Measurements from ENCODE around the gene BCAP29. TPM values are rescaled to one million over a fixed set of nuclear protein-coding genes. Genes with fewer than 3 reads are reported as not detected.

The BCAP29 gene
- total RNA-seq, 1 experiment from 2014 or later = 43.2 TPM

DNA sequence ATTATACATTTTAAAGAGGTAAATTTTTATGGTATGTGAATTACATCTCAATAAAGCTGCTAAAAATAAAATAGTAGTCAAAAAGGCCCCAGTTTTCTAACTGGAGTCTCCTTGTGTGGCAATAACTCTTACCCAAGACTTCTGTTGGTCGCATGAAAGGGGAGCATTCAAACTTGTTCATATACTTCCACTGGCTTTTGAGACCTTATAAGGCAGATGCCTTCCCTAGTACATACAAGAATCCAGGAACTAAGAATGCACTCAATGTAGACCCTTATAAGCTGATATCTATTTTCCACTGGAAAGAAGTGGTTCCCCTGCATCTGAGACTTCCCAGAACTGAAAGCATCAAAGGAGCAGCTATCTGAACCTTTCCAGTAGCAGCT lies 13.0 kb downstream of the BCAP29 start:
- H3K9me3 ChIP-seq (ENCODE audit: control insufficient read depth in 1 of 2, insufficient read depth in 1 of 2, low read depth in 1 of 2, low read length in 2 of 2) = no peaks in the 10 kb centered on the region
- no peak for TF ChIP-seq ZNF274 (IDR thresholded peaks at IDR 0.05; ENCODE audit: low read depth, low read length)
- no peak for TF ChIP-seq POLR2A (IDR thresholded peaks at IDR 0.05; ENCODE audit: borderline replicate concordance, extremely low read depth, insufficient read depth, insufficient read length)
- no peak for TF ChIP-seq ELF1 (IDR thresholded peaks at IDR 0.05; ENCODE audit: borderline replicate concordance, low read depth)
- no peak for TF ChIP-seq JUND (IDR thresholded peaks at IDR 0.05)
- TF ChIP-seq SRF (IDR thresholded peaks at IDR 0.05; ENCODE audit: low read depth) = no peak
- TF ChIP-seq YY1 (IDR thresholded peaks at IDR 0.05; ENCODE audit: extremely low read depth, insufficient replicate concordance, low read depth, low read length) = no peak
- no peak for TF ChIP-seq FOSL1 (IDR thresholded peaks at IDR 0.05; ENCODE audit: low read depth)
- TF ChIP-seq, protein P1, sequence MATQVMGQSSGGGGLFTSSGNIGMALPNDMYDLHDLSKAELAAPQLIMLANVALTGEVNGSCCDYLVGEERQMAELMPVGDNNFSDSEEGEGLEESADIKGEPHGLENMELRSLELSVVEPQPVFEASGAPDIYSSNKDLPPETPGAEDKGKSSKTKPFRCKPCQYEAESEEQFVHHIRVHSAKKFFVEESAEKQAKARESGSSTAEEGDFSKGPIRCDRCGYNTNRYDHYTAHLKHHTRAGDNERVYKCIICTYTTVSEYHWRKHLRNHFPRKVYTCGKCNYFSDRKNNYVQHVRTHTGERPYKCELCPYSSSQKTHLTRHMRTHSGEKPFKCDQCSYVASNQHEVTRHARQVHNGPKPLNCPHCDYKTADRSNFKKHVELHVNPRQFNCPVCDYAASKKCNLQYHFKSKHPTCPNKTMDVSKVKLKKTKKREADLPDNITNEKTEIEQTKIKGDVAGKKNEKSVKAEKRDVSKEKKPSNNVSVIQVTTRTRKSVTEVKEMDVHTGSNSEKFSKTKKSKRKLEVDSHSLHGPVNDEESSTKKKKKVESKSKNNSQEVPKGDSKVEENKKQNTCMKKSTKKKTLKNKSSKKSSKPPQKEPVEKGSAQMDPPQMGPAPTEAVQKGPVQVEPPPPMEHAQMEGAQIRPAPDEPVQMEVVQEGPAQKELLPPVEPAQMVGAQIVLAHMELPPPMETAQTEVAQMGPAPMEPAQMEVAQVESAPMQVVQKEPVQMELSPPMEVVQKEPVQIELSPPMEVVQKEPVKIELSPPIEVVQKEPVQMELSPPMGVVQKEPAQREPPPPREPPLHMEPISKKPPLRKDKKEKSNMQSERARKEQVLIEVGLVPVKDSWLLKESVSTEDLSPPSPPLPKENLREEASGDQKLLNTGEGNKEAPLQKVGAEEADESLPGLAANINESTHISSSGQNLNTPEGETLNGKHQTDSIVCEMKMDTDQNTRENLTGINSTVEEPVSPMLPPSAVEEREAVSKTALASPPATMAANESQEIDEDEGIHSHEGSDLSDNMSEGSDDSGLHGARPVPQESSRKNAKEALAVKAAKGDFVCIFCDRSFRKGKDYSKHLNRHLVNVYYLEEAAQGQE (IDR thresholded peaks at IDR 0.05; ENCODE audit: low read depth) = no peak
- no peak for TF ChIP-seq SP1 (IDR thresholded peaks at IDR 0.05; ENCODE audit: low read depth)
- TF ChIP-seq, protein P2, sequence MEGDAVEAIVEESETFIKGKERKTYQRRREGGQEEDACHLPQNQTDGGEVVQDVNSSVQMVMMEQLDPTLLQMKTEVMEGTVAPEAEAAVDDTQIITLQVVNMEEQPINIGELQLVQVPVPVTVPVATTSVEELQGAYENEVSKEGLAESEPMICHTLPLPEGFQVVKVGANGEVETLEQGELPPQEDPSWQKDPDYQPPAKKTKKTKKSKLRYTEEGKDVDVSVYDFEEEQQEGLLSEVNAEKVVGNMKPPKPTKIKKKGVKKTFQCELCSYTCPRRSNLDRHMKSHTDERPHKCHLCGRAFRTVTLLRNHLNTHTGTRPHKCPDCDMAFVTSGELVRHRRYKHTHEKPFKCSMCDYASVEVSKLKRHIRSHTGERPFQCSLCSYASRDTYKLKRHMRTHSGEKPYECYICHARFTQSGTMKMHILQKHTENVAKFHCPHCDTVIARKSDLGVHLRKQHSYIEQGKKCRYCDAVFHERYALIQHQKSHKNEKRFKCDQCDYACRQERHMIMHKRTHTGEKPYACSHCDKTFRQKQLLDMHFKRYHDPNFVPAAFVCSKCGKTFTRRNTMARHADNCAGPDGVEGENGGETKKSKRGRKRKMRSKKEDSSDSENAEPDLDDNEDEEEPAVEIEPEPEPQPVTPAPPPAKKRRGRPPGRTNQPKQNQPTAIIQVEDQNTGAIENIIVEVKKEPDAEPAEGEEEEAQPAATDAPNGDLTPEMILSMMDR (IDR thresholded peaks at IDR 0.05 in 2 of 3, conservative IDR thresholded peaks at IDR 0.05 in 1 of 3; ENCODE audit: borderline replicate concordance in 1 of 3, insufficient read depth in 1 of 3, low read depth in 2 of 3, low read length in 2 of 3) = no peak
- TF ChIP-seq EZH2 (IDR thresholded peaks at IDR 0.05) = no peak
- TF ChIP-seq CBX3 (IDR thresholded peaks at IDR 0.05; ENCODE audit: low read depth) = no peak
- TF ChIP-seq TCF7L2 (IDR thresholded peaks at IDR 0.05; ENCODE audit: borderline replicate concordance, extremely low read depth, insufficient read depth, insufficient read length) = no peak
- no TSS peak for BruUV-seq (replicated peaks)
- ChIA-PET RAD21 (ENCODE audit: low non-redundant PET in 1 of 2, low total read pairs in 2 of 2, uncharacterized antibody in 2 of 2, unreplicated experiment in 2 of 2) (no interaction called here), POLR2A (no interaction called here), CTCF (no interaction called here)
- H3K9ac ChIP-seq (ENCODE audit: low read length) = no peak overlapping the region
- intact Hi-C loops (cut with micrococcal nuclease) = loop anchor here (10.0 kb wide), 1 partner anchor 338 kb away; no protein-coding TSS in a partner anchor
- H3K4me3 ChIP-seq (replicated peaks in 1 of 2; ENCODE audit: low read depth in 1 of 2, low read length in 2 of 2) = no peak overlapping the region
- H3K36me3 ChIP-seq (ENCODE audit: control insufficient read depth in 1 of 2, insufficient read depth in 2 of 2, low read length in 2 of 2) = peaks cover 0 to 16% of the 10 kb centered on the region in 2 experiments; a peak in 1 of 4 replicates
- H2AFZ ChIP-seq (ENCODE audit: low read depth, low read length, poor library complexity, severe bottlenecking) = no peak overlapping the region
- H3K27me3 ChIP-seq (ENCODE audit: insufficient read depth, low read length) = no peaks in the 10 kb centered on the region
- H3K27ac ChIP-seq (ENCODE audit: low read depth, low read length) = no peak overlapping the region
- DNase-seq (ENCODE audit: low read depth, low spot score) (no peak), ATAC-seq (no peak)
- H3K9me2 ChIP-seq (ENCODE audit: insufficient read depth) = no peaks in the 10 kb centered on the region
- no peaks in the 10 kb centered on the region for H4K20me1 ChIP-seq (ENCODE audit: insufficient read depth)
- no peaks in the 10 kb centered on the region for H3K4me1 ChIP-seq (ENCODE audit: control insufficient read depth in 1 of 2, insufficient read depth in 2 of 2, low read length in 2 of 2)
- H3K4me2 ChIP-seq (ENCODE audit: low read length) = no peak overlapping the region
- H3K79me2 ChIP-seq (ENCODE audit: insufficient read depth, low read length) = peaks cover 6% of the 10 kb centered on the region; the same call in 1 of the 2 replicates
